GM13976 (cell line): Measurements from ENCODE around the gene DAB2.

Source experiments
- DNase-seq: peaks from one replicate; pipeline ENCODE4 v3.0.0; 2012; ENCODE audit warnings: low spot score
- in situ Hi-C: fragments of 300-500 bp; cut with MboI; formaldehyde crosslinking; loops from one replicate; pipeline ENCODE4 v1.12.0; 2022; ENCODE audit warnings: low sequenced_read_pairs, mixed read lengths, inconsistent platforms; ENCODE audit not compliant: unreplicated experiment
- TF ChIP-seq, protein P1 (sequence below): IDR thresholded peaks from 2 replicates; pipeline ENCODE4 v1.5.1; 2012; ENCODE audit warnings: borderline replicate concordance, mild to moderate bottlenecking; ENCODE audit not compliant: insufficient read depth; ENCODE audit errors: extremely low read depth, missing control alignments, control extremely low read depth

DAB2 gene

DNA sequence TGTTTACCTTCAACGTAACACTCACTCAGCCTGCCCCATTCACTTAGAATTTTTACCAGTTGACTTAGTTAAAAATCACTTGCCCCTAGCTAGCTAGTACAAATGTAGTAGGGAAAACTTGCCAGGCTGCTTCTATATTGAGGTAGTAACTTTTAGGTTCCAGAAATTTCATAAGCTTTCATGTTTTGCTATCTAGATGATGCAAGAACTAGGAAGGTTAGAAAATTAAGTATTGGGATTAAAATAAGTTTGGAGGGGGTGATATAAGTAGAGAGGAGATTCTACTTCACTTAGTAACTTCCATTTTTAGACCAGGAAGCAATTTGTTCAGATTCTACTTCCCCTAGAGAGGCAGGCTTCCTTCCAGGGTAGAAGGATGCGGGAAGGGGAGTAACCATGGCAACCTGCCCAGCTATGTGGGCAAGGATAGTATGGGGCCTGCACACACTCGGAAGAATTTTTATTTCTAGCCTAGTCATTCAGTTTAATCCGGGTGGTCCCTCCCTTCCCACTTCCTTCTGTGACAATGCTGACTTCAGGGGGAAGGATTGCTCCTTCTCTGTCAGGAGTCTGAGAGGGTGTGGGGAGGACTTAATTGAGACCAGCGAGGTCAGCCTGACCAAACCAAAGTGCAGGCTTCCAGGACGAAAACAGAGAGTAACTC, 4.2 kb downstream of the DAB2 start:
- TF ChIP-seq, protein P1, sequence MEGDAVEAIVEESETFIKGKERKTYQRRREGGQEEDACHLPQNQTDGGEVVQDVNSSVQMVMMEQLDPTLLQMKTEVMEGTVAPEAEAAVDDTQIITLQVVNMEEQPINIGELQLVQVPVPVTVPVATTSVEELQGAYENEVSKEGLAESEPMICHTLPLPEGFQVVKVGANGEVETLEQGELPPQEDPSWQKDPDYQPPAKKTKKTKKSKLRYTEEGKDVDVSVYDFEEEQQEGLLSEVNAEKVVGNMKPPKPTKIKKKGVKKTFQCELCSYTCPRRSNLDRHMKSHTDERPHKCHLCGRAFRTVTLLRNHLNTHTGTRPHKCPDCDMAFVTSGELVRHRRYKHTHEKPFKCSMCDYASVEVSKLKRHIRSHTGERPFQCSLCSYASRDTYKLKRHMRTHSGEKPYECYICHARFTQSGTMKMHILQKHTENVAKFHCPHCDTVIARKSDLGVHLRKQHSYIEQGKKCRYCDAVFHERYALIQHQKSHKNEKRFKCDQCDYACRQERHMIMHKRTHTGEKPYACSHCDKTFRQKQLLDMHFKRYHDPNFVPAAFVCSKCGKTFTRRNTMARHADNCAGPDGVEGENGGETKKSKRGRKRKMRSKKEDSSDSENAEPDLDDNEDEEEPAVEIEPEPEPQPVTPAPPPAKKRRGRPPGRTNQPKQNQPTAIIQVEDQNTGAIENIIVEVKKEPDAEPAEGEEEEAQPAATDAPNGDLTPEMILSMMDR, result no peak
- in situ Hi-C loops, result no loop called here

GRCh38 chr5:39419796-39420195, 5.0 kb downstream of the DAB2 start:
- no peak for DNase-seq
- in situ Hi-C loops, result no loop called here
- TF ChIP-seq, protein P1, result no peak

More for the DNA sequence above, 4.2 kb downstream of the DAB2 start:
- no peak for DNase-seq

DNA sequence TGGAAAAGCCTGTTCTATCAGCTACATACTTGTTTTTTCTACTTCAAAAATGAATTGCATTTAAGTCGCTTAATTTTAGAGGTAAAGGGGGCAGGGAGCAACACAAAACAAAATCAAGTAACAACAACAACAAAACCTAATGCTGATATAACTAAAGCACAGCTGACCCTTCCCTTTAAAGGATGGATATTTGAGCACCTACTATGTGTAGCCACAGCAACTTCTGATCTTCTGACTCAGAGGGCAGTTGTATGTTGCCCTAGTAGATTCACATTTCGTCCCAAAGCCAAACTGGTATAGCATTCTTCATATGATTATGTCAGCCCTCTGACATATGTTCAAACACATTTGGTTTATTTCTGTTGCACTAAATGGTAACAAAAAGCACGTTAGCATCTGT, 6.8 kb downstream of the DAB2 start:
- no peak for DNase-seq
- in situ Hi-C loops, result no loop called here
- TF ChIP-seq, protein P1, result no peak

- DNase-seq, result no peak
- TF ChIP-seq, protein P1, result no peak
- in situ Hi-C loops, result no loop called here
Measured at GRCh38 chr5:39415201-39415600, 9.6 kb downstream of the DAB2 start.

DNA sequence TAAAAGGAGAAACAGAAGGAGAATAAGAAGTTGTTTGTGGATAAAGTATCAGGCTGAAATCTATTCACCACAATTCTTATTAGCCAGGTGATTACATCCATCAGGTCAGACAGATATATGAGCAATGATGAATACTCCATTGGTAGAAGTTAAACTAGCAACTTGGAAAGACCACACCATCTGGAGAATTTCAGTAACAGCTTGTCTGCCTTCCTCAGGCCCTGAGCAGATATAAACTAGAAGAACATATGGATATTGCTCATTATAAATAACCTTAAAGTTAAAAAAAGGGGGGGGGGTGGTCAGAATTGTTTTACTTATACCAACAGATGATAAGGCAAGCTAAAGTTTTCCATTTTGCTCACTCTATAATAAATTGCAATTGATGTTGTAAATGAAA, 10.4 kb downstream of the DAB2 start:
- TF ChIP-seq, protein P1, result no peak
- in situ Hi-C loops, result no loop called here
- no peak for DNase-seq

DNA sequence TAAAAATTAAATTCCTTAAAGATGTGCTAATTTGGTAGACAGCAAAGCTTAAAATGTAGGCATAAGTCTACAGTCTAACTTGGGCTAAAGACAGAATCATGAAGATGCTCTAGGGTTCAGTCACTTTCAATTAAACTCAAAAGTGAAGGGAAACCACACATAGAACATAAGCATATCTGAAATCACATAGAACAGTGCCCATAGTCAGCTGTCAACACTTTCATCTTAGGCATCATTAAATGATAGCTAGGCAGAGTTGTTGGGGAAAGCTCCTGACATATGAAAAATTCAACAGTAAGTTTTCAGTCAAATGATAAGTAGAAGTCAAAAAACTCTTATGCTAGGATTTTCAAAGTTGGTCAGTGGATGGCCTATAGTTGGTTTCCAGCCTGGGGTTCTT, 11.0 kb downstream of the DAB2 start:
- no peak for DNase-seq
- TF ChIP-seq, protein P1, result no peak
- in situ Hi-C loops, result no loop called here
